SKM-1 treated with dmso at 0.1 percent for 144 hours (cell line): ENCODE measurements around the gene DHRS4.
A peak's percentile ranks its signal among the peaks of the same experiment; 100 is the strongest.
"Not testable (repeated sequence)": the region's sequence is repeated elsewhere in the genome, so short reads cannot be mapped to it uniquely, and the experiment has no call there.

Source experiments
- DNase-seq: peaks from one replicate; lab custom pipeline; 2025; ENCODE audit not compliant: unreplicated experiment; lab: John Stamatoyannopoulos, UW

Gene DHRS4

DNA sequence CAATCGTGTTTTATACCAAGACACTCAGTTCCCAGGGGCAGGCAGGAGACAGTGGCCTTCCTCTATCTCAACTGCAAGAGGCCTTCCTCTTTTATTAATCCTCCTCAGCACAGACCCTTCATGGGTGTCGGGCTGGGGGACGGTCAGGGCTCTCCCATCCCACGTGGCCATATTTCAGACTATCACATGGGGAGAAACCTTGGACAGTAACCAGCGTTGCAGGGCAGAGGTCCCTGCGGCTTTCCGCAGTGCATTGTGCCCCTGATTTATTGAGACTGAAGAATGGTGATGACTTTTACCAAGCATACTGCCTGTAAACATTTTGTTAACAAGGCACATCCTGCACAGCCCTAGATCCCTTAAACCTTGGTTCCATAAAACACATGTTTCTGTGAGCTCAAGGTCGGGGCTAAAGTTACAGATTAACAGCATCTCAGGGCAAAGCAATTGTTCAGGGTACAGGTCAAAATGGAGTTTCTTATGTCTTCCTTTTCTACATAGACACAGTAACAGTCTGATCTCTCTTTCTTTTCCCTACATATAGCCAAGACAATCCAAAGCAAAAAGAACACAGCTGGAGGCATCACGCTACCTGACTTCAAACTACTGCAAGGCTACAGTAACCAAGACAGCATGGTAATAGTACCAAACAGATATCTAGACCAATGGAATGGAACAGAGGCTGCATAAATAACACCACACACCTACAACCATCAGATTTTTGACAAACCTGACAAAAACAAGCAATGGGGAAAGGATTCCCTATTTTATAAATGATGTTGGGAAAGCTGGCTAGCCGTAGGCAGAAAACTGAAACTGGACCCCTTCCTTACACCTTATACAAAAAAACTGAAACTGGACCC lies 28.6 kb downstream of the DHRS4 start:
- not testable (repeated sequence) for DNase-seq

DNA sequence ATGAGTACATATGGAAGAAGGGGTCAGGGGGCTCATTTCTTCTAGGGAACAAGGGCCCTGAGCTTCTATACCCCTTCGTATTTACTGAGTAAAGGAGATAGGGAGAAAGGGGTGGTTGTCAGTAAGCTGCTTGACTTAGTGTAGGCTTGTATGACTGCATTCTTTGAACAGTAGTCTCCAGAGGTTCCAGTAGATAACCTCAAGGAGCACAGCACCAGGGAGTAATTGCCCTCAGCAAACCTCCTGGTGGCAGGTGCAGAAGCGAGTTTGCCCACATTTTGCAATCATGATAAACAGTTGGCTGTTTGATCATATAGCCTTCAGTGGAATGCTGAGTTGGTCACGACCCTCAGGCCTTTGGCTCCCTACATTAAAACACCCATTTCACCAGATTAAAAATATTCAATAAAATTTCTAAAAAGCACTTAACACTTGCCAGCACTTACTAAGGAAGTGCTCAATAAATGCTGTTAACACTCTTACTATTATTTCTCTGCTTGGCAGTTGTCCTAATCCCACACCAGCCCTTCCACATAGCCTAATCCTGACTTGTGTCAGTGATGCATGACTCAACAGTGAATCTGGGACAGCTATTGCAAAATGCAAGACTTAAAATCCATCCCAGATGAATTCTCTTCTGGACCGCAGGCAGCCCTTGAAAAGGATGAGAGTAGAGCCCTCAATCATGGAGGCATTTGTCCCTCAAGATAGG lies 31.5 kb downstream of the DHRS4 start:
- DNase-seq: no peak

- DNase-seq: not testable (repeated sequence)
Measured at GRCh38 chr14:23988223-23988606, 34.6 kb downstream of the DHRS4 start.

GRCh38 chr14:23988607-23989363 lies 35.2 kb downstream of the DHRS4 start, which contains the start of gene DHRS4L2:
Gene DHRS4L2 (plus strand): TSS chr14:23988929. CDS start chr14:23988948, 19 bp downstream.
- DNase-seq: peak; percentile 35

DNA sequence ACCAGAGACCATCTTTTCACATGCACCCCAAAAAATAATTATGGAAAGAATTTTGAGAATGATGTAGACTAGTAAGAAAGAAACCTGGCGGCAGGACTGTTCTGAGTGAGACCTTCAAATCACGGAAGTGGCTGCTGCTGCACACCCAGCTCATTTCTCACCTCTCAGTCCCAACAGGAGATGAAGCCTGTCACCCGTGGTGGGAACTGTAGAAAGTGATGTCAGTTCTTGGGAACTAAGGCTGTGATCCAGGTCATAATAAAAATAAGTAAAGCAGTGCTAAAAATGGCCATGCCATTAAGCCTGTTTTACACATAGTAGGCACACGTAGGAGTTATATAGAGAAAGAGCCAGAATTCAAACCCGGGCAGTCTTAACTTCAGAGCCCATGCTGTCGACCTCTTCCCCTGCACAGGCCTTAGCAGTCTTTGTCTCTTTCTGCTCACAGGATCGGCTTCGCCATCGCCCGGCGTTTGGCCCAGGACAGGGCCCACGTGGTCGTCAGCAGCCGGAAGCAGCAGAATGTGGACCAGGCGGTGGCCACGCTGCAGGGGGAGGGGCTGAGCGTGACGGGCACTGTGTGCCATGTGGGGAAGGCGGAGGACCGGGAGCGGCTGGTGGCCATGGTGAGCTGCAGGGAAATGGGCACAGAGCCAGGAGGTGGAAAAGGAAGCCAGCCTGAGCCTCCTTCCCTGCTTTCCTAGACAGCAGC lies 36.3 kb downstream of the DHRS4 start:
- DNase-seq: not testable (repeated sequence)

- DNase-seq: not testable (repeated sequence)
Measured at GRCh38 chr14:23990961-23991360, 37.4 kb downstream of the DHRS4 start.

DNA sequence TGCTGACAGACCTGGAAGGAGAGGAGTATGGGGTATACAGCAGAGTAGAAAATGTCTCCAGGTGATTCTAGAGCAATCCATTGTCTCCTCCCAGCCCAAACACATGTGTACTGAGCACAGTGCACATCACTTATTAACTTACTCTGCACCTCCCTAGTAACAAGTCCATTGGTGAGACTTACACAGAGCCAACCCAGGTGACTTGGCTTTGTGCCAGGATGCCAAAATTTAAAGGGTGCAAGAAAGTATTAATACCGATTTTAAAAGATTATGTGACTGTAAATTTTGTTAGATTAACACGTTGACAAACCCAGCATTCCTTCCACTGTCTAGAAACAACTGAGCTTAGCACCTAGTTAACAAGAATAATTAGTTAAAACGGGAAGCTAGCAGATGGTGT lies 39.5 kb downstream of the DHRS4 start:
- not testable (repeated sequence) for DNase-seq

GRCh38 chr14:23996009-23996408 lies 42.4 kb downstream of the DHRS4 start:
- not testable (repeated sequence) for DNase-seq

DNA sequence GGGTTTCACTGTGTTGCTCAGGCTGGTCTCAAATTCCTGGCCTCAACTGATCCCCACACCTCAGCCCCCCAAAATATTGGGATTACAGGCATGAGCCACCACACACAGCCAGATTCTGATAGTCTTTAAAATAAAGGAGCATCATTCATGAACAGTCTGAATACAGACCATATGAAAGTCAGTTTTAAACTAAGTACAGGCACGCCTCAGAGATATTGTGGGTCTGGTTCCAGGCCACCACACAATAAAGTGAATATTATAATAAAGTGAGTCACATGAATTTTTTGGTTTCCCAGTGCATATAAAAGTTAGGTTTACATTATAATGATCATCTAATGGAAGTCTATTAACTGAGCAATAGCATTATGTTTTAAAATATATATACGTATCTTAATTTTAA lies 43.3 kb downstream of the DHRS4 start:
- not testable (repeated sequence) for DNase-seq

GRCh38 chr14:23999640-24000039 lies 46.1 kb downstream of the DHRS4 start:
- DNase-seq: not testable (repeated sequence)

DNA sequence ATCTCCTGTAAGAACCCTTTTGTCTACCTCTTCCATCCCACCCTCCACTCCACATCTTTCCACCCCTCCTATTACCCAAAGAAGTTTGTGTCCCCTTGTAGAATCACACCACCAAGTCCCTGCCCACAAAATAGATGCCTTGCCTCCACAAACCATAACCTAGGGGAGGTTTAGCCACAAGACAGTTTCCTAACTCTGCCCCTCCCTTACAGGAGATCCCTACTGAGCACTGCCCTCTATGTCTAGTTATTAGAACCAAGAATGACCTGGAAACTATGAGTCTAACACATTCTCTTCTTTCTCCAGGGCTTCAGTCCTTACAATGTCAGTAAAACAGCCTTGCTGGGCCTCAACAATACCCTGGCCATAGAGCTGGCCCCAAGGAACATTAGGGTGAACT lies 47.5 kb downstream of the DHRS4 start:
- DNase-seq: not testable (repeated sequence)

DNA sequence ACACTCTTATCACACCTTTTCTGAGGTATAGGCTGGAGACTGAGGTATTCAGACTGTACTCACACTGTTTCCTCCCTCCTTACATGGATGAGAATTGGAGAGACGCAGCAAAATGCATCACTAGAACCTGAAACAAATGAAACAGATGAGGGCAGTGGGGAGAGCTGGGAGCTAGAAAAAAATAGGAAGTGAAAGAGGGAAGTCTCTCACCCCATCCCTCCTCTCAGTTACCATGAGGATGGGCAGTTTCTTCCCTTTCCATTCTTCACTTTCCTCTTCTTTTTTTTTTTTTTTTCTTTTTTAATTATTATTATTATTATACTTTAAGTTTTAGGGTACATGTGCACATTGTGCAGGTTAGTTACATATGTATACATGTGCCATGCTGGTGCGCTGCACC lies 48.1 kb downstream of the DHRS4 start:
- DNase-seq: peak; percentile 13

DNA sequence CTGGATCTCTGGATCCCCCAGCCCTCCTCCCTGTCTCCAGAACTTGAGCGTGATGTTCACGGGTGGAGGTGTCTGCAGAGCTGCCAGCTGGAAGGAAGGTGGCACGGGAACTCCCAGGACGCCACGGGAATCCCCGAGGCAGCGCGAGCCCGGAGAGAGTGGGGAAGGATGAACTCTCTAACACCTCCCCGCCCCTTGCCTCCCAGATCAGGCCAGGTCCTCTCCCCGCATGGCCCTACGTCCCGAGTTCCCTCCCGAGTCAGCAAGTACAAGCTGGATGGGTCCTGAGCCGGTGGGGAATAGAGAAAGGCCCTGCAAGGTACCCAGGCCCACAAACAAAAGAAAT lies 52.9 kb downstream of the DHRS4 start:
- DNase-seq: not testable (repeated sequence)

DNA sequence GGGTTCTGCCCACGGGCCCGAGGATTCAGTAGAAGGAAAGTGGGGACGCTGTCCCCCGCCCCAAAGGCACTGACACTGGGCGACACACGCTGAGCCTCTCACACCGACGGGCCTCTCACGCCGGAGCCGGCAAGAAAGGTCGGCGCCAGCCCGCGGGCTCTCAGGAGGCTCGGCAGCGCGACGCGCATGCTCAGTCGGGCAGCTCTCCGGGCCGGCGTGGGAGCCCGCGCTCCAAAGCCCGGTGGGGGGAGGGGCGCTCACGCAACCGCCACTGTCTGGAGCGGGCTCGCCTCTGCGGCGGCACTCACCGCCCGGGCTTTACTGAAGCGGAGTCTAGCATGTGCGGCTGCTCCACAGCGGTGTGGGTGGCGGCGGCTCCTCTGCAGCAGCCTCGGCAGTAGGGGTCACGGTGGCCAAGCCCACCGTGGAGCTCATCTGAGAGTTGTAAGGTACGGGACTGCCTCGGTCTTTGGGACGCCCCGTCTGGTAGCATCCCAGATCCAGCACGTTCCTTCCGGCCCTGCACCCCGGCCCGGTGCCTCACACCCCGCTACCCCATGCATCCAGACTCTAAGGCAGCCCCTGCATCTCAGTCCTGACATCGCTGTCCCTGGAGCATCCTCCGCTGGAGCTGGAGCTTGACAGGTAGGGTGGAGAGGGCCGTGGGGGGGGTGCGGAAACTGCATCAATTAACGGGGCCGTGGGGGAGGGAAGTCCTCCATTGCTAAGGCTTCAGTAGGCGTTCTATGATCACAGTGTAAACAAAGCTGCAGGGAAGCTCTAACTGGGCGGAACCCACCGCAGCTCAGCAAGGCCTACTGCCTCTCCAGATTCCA lies 53.5 kb downstream of the DHRS4 start:
- DNase-seq: not testable (repeated sequence)

- DNase-seq: no peak
Measured at GRCh38 chr14:24011051-24011450, 57.5 kb downstream of the DHRS4 start.

DNA sequence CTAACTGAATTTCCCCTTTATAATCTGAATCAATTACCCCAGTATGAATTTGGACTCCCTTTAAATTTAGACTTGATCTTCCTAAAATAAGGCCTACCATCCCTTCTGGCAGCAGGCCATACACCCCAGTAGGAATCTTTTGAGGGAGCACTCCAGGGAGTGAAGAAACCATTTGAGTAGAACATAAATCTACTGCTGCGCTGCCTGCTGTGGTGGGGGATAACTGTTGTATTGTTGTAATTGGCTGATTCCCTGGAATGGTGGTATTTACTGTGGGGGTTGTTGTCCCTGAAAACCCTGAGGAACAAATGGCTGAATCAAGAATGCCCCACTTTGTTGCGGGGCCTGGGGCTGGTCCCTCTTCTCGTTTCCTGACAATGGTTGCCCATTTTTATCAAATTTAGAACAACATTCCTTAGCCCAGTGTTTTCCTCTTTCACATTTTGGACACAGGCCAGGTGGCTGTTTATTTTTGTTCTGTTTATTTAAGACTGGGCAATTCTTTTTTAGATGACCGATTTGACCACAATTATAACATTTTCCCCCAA lies 59.2 kb downstream of the DHRS4 start:
- DNase-seq: not testable (repeated sequence)

DNA sequence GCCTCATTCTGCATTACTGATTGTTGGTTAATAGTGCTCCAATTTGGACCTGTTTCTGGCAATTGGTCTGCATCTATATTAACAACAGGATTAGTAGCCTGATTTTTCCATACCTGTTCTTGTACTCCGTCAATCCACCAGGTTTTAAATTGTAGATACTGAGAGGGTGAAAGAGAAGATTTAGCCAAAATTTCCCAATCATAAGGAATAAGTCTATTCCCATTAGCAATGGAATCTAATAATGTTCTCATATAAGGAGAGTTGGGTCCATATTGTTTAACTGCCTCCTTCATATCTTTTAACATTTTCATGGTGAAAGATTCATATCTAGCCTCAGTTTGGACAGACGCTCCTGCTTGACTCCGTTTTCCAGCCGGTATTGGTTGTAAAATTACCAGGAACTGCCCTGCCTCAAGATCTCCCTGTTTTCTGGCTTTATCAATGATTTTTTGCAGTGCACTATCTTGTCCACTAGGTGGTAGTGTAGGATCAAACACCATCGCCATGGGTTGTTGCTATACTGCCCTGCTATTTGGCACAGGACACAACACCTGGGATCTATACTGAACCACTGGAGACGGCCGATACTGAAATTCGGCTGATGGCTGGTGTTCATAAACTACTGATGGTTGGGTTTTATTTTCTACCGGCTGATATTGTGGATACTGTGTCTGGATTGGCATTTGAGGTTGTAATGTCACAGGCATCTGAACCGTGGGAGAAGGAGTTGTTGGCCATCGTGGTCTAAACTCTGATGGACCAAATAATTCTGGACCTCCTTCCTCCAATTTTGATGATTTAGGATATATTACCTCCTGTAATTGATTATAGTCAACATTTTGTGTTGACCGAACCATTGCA lies 60.3 kb downstream of the DHRS4 start:
- no peak for DNase-seq

DNA sequence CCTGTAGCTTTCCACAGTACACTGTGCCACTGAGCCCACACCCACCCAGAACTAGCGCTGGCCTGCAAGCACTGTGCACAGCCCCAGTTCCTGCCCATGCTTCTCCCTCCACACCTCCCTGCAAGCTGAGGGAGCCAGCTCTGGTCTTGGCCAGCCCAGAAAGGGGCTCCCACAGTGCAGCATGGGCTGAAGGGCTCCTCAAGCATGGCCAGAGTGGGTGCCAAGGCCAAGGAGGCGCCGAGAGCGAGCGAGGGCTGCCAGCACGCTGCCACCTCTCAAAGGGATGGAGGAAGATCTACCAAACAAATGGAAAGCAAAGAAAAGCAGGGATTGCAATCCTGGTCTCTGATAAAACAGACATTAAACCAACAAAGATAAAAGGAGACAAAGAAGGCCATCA lies 62.2 kb downstream of the DHRS4 start:
- DNase-seq: not testable (repeated sequence)
